HG03354 (cell line): ENCODE results near the gene TMEM273.

Experiments used
- ATAC-seq: cut with Tn5 transposase; IDR thresholded peaks from one replicate; pipeline ENCODE4 v1.9.1; 2021; ENCODE audit warnings: mild to moderate bottlenecking; ENCODE audit not compliant: unreplicated experiment, poor library complexity, severe bottlenecking

TMEM273 gene

DNA sequence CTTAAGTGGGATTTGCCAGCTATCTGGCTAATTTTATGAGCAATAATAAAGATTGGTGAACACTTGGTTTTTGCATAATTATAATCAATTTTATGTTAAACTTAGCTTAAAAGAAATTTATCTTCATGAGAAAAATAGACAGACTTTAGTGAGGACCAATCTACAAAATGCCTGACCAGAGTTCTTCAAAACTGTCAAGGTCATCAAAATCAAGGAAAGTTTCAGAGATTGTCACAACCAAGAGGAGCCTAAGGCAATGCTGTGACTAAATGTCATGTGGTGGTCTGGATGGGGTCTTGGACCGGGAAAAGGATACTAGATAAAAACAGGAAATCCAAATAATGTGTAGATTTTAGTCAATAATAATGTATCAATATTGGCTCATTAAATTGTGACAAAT lies 36.7 kb downstream of the TMEM273 start:
- no peak for ATAC-seq

DNA sequence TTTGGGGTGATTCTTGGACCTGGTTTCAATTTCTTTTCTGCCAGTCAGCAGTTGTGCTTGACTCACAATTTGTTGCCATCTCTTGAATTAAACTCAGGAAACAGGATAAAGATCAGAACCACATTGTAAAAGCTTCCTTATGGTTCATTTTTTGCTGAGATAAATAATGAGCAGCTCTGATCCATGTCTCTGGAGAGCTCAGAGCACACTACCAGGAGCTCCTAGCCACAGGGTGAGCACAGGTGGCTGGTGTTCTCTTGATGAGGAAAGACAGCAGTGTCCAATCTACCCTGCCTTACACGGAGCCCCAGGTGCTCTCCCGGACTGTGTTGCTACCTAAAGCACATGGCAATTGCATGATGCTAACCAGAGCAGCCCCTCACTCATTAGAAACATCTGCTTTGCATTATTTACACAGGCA lies 37.2 kb downstream of the TMEM273 start:
- no peak for ATAC-seq

DNA sequence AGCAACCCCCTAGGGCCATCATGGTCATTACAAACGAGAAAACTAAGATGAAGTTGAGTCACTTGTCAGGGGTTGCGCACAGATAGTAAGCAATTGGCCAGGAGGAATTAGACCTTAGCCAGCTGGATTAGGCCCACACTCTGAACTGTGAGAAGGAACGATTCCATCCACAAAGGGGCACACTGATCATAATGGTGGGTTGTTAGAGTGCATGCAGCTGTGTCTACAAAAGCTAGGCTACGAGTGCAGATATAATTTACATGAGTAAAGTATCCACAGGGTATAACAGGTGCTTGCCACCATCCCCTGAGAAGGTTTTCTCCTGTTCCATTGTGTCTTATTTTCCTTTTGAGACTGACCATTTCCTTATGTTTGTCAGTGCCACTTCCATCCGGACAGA lies 37.8 kb downstream of the TMEM273 start:
- ATAC-seq, result no peak

DNA sequence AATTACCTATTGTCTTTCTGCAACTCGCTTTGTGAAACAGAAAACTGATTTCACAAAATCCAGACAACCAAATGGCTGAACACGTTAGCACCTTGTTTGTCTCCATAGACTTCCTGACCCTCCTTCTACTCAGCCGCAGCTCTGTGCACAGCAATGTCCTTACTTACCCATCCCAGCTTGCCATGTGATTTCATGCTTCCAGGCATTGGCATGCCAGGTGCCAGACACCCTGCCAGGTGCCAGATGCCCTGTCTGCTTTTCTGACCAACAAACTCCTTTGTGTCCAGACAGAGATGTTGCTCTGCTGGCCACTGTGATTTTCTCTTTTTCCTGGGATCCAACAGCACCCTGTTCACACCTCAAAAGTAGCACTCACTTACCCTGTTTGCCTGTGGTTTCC lies 38.3 kb downstream of the TMEM273 start:
- no peak for ATAC-seq

DNA sequence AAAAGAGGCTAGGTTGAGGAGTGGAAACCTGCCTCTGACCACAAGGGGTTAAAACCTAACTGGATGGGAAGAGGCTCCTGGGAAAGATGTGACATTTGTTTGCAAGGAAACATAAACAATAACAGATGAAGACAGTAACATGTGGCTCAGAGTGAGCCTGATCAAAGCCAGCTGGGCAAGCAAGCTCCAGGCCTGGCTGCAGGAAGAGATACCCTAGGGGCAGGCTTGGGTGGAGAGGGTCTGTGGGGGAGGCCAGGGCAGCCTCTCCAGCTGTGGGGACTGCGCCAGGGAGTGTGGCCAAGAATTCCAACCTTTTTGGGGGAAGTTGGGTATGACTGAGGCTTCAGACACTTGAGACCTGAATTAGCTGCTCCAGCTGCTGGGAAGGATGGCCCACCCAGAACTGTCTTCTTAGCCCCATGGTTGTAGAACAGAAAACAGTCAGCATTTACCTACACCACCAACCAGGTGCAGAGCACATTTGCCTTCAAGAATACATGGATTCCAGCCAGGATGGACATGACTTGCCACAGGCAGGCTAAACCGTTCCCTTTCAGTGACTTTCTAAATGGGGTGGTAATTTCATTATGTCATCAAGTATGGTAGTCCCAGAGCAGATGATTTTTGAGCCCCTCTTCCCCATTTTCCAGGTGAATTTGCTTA lies 44.0 kb downstream of the TMEM273 start:
- ATAC-seq, result no peak

DNA sequence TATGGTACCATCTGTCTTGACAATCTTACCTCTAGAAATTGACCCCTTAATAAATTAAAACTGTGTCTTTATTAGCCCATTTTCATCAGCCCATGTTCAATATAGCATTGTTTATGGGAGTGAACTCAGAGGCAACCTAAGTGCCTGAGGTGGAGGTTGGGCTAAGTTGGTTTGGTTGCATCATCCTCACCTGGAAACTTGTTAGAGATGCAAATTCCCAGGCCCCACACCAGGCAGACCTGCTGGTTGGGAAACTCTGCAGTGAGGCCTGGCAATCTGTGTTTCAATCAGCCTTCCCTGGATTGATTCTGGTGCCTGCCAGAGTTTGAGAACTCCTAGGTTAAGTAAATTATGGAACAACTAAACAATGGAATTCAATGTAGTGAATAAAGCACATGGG lies 44.9 kb downstream of the TMEM273 start:
- no peak for ATAC-seq

DNA sequence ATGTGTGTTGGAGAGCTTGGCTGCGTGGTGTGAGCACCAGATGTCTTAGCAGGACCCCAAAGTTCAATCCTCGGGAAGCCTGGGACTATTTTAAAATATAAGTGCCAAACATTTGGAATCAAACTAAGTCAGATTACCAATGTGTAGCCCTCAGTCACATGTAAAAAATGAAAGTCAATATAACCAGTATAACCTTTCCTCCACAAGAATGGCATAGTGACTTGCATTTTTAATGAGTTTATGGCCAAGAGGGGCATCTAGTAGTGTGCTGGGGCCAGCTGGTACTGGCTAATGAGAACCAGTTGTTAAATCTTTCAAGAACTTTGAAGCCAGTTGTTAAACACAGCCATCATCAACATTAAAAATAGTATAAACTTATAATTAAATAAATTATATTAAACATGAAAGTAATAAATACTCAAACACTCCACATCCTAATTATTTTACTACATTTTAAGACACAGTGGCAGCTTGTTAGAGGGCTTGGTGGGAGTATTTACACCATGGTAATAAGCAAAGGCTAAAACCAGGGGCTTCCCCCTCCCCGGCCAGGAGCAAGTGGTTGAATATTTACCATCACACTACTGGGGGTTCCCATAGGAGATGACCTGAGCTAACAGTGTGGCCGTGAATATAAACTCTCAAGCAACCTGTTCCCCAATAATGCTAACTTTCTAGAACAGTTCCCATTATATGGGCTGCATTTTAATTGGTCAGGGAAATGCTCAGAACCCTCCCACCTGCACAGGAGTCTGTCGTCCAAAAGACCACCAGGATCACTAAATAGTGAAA lies 46.5 kb downstream of the TMEM273 start:
- ATAC-seq, result peak; percentile 73

DNA sequence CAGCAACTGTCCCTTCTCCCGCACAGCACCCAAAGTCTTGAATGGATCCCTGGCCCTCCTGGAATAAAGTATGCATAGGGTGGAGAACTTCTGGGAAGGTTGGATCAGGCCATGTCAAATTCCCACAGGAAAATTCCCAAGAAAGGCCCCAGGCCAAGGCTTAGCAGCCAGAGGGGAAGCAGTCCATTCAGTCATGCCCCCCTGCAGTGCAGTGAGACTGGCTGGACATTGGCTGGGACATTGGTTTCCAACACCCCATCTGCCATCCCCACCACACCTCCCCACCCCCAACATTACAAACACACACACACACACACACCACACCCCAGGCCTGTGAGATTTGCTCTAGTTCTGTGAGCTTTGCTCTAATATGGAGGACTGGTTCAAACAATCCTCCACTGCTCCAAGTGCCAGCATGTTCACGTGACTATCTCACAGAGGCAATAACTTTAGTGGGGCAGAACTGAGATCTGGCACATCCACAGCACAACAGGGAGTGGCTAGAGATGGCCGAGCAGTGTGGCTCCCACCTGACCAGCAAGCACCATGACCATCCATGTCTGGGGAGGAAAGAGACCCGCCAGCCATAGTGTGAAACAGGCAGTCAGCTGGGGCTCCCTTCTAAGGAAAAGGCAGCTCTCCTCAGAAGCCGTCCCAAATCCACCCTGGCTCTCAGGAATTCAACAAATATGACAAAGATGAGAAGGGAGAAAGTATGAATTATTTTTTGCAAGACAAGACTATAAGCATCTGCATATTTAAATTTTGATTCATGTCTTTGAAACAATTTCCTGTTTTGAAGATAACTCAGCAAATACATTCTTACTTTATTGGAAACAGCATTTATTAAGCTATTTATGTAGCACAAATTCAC lies 47.6 kb downstream of the TMEM273 start:
- no peak for ATAC-seq

DNA sequence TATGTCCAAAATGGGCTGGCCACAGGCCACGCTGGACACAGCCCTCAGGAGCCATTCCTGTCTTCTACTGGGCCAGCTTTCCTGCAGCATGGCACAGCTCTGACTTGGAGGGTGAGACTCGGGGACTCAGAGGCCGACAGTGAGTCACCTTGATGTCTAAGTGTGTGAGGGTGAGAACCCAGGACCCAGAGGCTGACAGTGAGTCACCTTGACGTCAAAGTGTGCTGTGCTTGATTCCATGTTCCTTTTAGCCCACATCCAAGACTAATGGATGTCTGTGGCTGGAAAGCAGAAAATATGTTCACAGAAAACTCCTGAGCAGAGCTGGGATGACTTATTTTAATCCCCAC lies 48.4 kb downstream of the TMEM273 start:
- no peak for ATAC-seq

DNA sequence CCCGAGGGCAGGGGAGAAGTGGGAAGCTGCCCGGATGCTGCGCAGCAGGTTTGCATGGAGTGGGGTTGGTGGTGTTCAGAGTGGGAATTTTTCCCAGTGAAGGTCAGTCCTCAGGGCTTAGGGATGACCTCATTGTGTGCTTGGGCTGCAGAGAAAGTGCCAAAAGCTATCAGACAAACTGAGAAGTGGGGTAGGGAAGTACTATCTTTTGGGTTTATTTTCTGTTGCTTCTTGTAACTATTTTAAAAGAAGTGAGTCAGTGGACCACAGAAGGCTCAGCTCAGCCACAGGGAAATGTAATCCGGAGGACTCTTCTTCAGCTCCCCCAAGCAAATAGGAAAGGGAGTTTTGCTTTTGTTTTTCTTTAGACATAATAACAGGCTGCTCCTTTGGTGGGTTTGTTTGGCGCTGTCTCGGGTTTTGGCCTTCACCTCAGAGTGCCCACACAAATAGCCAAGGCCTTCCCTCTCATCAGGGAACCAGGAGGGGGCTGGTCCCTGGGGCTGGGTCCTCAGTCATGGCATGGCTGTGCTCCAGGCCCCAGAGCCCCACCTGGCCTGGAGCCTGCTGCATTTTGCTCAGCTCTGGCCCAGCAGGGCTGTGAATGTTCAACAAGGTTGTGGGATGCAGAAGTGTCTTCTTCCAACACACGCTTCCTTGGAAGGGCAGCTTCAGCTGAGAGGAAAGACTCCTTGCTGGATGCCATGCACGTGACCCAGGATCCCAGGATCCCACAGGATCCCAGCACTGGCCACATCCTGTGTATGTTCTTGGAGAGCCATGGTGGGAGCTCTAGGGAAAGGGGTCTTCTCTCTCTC lies 49.0 kb downstream of the TMEM273 start:
- no peak for ATAC-seq

DNA sequence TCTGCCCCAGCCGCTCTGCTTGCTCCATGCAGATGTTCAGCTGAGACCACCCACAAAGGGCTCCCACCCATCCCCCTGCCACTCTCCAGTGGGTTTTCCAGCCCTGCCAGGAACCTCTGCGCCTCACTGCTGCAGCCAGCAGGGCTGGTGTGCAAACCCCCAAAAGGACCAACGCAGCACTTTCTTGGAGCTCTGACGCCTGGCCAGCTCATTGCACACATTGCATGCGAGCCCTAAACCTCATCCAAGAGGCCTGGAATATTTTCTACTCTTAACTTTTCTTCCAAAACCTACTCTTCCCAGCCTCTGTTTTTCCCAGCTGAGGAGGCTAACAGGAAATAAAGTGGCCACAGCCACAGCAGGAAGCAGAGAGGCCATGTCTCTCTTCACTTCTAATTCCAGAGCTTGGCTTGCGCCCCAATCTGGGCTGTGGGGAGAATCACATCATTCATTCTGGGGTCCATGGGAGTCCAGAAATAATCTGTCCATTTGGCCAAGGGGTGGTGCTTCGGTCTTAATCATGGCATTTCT lies 49.8 kb downstream of the TMEM273 start:
- ATAC-seq, result no peak

DNA sequence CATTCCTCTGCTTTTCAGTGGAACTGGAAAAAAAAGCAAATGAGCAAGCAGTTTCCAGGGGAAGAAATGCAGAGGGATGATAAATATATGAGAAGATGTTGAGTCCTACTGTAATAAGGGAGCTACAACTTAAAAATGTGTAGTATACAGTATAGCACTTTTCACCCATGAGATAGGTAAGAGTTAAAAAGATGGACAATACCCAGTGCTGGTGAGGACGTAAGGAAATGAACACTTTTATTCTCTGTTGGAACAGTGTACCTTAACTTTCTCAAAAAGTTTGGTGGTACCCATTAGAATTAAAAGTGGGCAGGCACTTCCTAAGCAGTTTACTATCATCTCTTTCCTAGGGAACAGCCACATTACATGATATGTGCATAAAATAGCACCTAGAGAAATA lies 51.7 kb downstream of the TMEM273 start:
- ATAC-seq, result no peak

DNA sequence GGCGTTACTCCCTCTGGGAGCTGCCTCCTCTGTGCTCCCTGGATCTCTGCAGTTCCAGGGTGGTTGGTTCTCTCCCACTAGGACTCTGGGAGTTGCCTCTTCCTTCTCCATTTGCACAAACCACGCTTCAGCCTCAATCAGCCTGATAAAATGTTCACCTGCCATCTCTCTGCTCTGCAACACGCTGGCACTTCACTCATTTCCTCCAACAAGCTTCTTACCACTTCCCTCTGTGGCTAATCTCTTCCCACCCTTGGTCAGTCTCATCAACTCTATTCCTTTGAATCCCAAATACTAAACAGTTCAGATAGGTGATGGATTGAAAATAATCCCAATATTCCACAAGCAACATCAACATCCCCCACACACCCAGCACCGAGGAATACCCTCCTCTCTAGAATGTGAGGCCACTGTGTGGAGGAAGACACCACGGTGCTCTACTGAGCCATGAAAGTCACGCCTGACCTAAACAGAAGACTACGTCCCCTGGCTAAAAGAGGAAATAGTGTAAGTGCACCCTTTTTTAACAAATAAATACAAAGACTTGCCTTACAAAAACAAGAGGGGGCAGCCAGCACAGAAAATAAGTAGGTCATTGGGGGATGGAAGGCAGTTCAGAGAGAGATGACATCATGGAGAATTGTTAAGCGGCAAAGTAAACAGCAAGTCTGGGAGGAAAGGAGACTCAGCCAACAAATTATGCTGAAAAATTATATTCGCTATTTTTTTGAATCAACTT lies 52.4 kb downstream of the TMEM273 start:
- ATAC-seq, result peak; percentile 75

DNA sequence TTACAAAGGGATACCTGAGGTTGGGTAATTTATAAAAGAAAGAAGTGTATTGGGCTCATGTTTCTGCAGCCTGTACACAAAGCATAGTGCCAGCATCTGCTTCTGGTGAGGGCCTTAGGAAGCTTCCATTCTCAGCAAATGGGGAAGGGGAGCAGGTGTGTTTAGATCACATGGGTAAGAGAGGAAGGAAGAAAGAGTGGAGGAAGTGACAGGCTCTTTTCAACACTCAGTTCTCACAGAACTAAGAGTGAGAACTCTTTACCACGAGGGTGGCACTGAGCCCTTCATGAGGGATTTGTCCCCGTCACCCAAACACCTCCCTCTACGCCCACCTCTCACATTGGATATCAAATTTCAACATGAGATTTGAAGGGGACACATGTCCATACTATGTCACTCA lies 53.9 kb downstream of the TMEM273 start:
- no peak for ATAC-seq

DNA sequence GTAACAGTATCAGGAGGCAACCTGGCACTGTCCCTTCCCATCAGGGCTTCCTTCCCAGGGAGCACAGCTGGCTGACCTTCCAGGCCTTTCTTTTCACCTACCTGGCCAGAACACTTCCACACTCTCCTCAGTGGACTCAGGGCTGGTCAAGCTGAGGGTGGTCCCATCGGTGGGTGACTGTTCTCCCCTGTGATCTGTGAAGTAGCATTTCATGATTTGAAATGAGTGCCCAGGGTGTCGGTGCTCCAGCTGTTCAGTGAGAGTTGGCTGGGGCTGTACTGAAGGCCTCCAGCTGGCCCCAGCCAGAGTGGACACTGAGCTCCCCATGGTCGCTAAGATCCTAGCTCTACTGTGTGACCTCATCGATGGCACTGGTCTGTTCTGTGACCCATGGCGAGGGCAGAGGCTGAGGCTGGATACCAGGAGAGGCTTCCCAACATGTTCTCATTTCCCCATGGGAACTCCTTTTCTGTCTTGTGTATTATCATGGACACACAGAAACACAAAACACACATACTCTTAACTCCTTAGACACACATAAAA lies 54.4 kb downstream of the TMEM273 start, which contains the start of gene FAM170B:
Gene FAM170B (minus strand): TSS at position 316 of the 543 bp plus-strand sequence. CDS start 103 bp downstream, at position 213.
- ATAC-seq, result no peak

DNA sequence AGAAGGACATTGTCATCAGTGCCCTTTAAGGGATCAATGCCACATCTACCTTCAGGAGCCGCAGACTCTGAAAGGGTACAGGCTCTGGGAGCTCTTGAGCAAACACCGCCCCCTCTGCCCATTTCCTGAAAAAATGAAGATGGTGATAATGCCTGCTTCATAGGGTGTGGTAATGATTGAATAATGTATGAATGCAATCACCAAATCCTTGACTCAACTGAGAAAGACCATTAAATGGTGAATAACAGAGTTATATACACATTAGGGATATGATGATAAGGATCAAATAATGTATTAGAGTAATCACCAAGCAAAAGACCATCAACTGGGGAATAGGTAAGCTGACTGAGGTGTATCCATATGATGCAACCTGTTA lies 55.8 kb downstream of the TMEM273 start:
- ATAC-seq, result no peak

DNA sequence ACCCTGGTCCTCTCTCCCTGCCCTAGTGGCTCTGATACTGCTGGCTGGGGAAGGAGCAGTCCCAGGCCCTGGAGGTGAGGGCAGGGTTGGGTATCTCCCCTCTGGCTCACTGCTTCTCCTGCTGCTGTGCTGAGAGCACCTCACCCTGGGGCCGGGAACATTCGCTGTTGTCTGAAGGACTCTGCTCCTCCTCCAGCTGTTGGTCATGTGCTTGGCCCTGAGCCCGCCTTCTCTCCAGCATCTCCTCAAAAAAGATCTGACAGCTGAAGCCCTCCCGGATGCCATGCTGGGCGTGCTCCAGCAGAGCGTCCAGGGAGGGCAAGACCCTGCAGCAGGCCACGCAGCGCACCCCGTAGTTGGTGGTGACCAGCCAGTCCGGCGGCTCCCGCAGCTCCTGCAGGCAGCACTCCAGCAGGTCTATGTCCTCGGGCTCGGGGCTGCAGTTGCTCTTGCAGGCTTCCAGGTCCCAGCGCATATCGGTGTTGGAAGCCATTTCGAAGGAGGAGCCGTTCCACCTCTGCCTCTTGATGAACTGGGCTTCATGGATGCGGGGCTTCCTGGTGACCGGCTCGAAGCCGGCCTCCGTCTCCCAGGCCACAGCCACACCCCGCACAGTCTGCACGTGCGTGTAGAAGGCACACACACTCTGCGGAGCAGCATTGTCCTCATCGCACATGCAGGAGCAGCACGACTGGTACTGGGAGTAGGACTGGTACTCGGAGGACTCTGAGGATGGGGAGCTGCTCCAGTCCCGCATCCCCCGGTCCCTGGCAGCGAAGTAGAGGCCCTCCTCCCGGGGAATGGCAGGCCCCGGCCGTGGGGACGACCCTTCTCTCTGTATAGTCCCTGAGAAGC lies 56.5 kb downstream of the TMEM273 start:
- ATAC-seq, result no peak

DNA sequence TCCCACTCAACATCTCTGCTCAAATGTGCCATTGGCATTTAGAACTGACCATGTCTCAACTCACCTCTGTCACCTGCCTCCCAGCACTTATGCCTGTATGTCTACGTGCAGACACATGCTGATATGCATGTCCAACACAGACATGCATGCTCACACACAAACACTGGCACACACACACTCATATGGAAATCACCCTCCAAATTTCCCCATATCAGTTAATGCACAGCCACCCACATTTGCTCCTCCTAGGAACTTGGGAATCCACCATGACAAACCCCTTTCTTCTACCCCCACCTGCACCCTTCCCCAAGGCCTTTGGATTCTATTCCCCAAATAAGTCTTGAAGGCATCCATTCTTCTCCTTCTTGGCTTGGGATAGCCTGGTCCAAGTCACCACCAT lies 58.8 kb downstream of the TMEM273 start:
- ATAC-seq, result no peak
